H9 (cell line): Measurements from ENCODE around the gene SEMA6A. TPM values are rescaled to one million over a fixed set of nuclear protein-coding genes. Genes with fewer than 3 reads are reported as not detected.
"Not testable (repeated sequence)": the region's sequence is repeated elsewhere in the genome, so short reads cannot be mapped to it uniquely, and the experiment has no call there.

Source experiments
- DNase-seq: peaks from one replicate; pipeline ENCODE4 v3.0.0-alpha.2; 2017
- H2AFZ ChIP-seq: one replicate; pipeline ENCODE4 v1.6.1; 2013; ENCODE audit warnings: mild to moderate bottlenecking, low read length, control low read depth, moderate library complexity
- H2AK5ac ChIP-seq: 2 replicates; pipeline ENCODE4 v1.6.1; 2013; ENCODE audit warnings: low read length, control low read depth, mixed read lengths; ENCODE audit not compliant: insufficient read length
- H2BK120ac ChIP-seq: one replicate; pipeline ENCODE4 v1.6.1; 2013; ENCODE audit warnings: low read depth, mild to moderate bottlenecking, low read length, control low read depth, inconsistent platforms; ENCODE audit not compliant: poor library complexity, severe bottlenecking
- H2BK12ac ChIP-seq: 2 replicates; pipeline ENCODE4 v1.6.1; 2013; ENCODE audit warnings: low read length, control low read depth, mixed read lengths, low read depth; ENCODE audit not compliant: insufficient read length
- H2BK15ac ChIP-seq: 2 replicates; pipeline ENCODE4 v1.6.1; 2013; ENCODE audit warnings: low read depth, low read length, control low read depth
- H2BK20ac ChIP-seq: one replicate; pipeline ENCODE4 v1.6.1; 2013; ENCODE audit warnings: low read depth, mild to moderate bottlenecking, low read length, control low read depth, inconsistent platforms; ENCODE audit not compliant: poor library complexity, severe bottlenecking
- H2BK5ac ChIP-seq: 2 replicates; pipeline ENCODE4 v1.6.1; 2013; ENCODE audit warnings: low read length, control low read depth, mixed read lengths; ENCODE audit not compliant: insufficient read length
- H3K14ac ChIP-seq: 2 replicates; pipeline ENCODE4 v1.6.1; 2013; ENCODE audit warnings: low read length, control low read depth; ENCODE audit not compliant: insufficient read depth
- H3K18ac ChIP-seq: 2 replicates; pipeline ENCODE4 v1.6.1; 2013; ENCODE audit warnings: low read depth, mild to moderate bottlenecking, mixed read lengths, low read length, control low read depth; ENCODE audit not compliant: insufficient read length
- H3K23ac ChIP-seq: 2 replicates; pipeline ENCODE4 v1.6.1; 2013; ENCODE audit warnings: low read length, control low read depth, mixed read lengths, low read depth; ENCODE audit not compliant: insufficient read length
- H3K23me2 ChIP-seq: 2 replicates; pipeline ENCODE4 v1.6.1; 2013; ENCODE audit warnings: low read depth, mild to moderate bottlenecking, mixed read lengths, low read length, control low read depth; ENCODE audit not compliant: insufficient read length, poor library complexity, severe bottlenecking
- H3K27ac ChIP-seq: 2 replicates; pipeline ENCODE4 v1.5.1; 2013; ENCODE audit warnings: low read length, control low read depth, mixed read lengths, low read depth; ENCODE audit not compliant: insufficient read length
- H3K27me3 ChIP-seq: 2 replicates; pipeline ENCODE4 v1.6.1; 2013; ENCODE audit warnings: low read length, control low read depth, inconsistent platforms; ENCODE audit not compliant: insufficient read depth
- H3K4ac ChIP-seq: 2 replicates; pipeline ENCODE4 v1.6.1; 2013; ENCODE audit warnings: low read depth, mild to moderate bottlenecking, control low read depth, inconsistent platforms, low read length, moderate library complexity
- H3K4me1 ChIP-seq: 2 replicates; pipeline ENCODE4 v1.6.1; 2013; ENCODE audit warnings: low read length, control low read depth, inconsistent platforms; ENCODE audit not compliant: insufficient read depth
- H3K4me2 ChIP-seq: 2 replicates; pipeline ENCODE4 v1.6.1; 2013; ENCODE audit warnings: low read length, control low read depth, mixed read lengths; ENCODE audit not compliant: insufficient read length, insufficient read depth
- H3K56ac ChIP-seq: 2 replicates; pipeline ENCODE4 v1.6.1; 2013; ENCODE audit warnings: low read depth, mild to moderate bottlenecking, mixed read lengths, low read length, control low read depth; ENCODE audit not compliant: insufficient read length
- H3K79me1 ChIP-seq: 2 replicates; pipeline ENCODE4 v1.6.1; 2013; ENCODE audit warnings: low read depth, mild to moderate bottlenecking, moderate library complexity, low read length, control low read depth, inconsistent platforms; ENCODE audit not compliant: insufficient read depth, poor library complexity, severe bottlenecking
- H3K79me2 ChIP-seq: 2 replicates; pipeline ENCODE4 v1.6.1; 2013; ENCODE audit warnings: low read length, control low read depth, inconsistent platforms; ENCODE audit not compliant: insufficient read depth
- H3K9ac ChIP-seq: 2 replicates; pipeline ENCODE4 v1.6.1; 2013; ENCODE audit warnings: low read length, control low read depth, mixed read lengths; ENCODE audit not compliant: insufficient read length; ENCODE audit errors: extremely low read depth
- H3K9me3 ChIP-seq: one replicate; pipeline ENCODE4 v1.6.1; 2013; ENCODE audit warnings: low read depth, low read length, inconsistent platforms; ENCODE audit not compliant: control insufficient read depth
- H3T11ph ChIP-seq: one replicate; pipeline ENCODE4 v1.6.1; 2013; ENCODE audit warnings: mild to moderate bottlenecking, low read length, control low read depth, inconsistent platforms
- H4K20me1 ChIP-seq: one replicate; pipeline ENCODE4 v1.6.1; 2013; ENCODE audit not compliant: control insufficient read depth, insufficient read length, insufficient read depth
- H4K5ac ChIP-seq: 2 replicates; pipeline ENCODE4 v1.6.1; 2013; ENCODE audit warnings: low read depth, mild to moderate bottlenecking, mixed read lengths, low read length, control low read depth; ENCODE audit not compliant: insufficient read length
- H4K8ac ChIP-seq: replicated peaks from 2 replicates; pipeline ENCODE4 v1.6.1; 2013; ENCODE audit warnings: low read length, control low read depth, mixed read lengths, low read depth; ENCODE audit not compliant: insufficient read length
- H4K91ac ChIP-seq: 2 replicates; pipeline ENCODE4 v1.6.1; 2013; ENCODE audit warnings: low read depth, mild to moderate bottlenecking, moderate library complexity, mixed read lengths, low read length, control low read depth; ENCODE audit not compliant: insufficient read length
- H3K27ac Mint-ChIP-seq, 3 experiments: 2 replicates in 2 of 3; 3 replicates in 1 of 3; pipeline ENCODE4 v1.8.0; 2020 to 2021; ENCODE audit warnings: mixed read lengths in 3 of 3, mild to moderate bottlenecking in 1 of 3, moderate library complexity in 1 of 3
- H3K27me3 Mint-ChIP-seq: 2 replicates; pipeline ENCODE4 v1.8.0; 2021; ENCODE audit warnings: low read depth, mild to moderate bottlenecking, moderate library complexity, mixed read lengths
- H3K36me3 Mint-ChIP-seq, 3 experiments: 2 replicates in 2 of 3; 3 replicates in 1 of 3; pipeline ENCODE4 v1.8.0; 2020 to 2021; ENCODE audit warnings: low read depth in 3 of 3, mixed read lengths in 3 of 3; ENCODE audit not compliant: insufficient read depth in 1 of 3
- H3K4me1 Mint-ChIP-seq, 2 experiments: 2 replicates each; pipeline ENCODE4 v1.8.0; 2020; ENCODE audit warnings: mixed read lengths in 2 of 2
- H3K4me3 Mint-ChIP-seq, 2 experiments: 2 replicates in 1 of 2; 3 replicates in 1 of 2; pipeline ENCODE4 v1.8.0; 2020 to 2021; ENCODE audit warnings: mild to moderate bottlenecking in 2 of 2, mixed read lengths in 2 of 2, moderate library complexity in 1 of 2
- H3K9me3 Mint-ChIP-seq, 2 experiments: 2 replicates in 1 of 2; 3 replicates in 1 of 2; pipeline ENCODE4 v1.8.0; 2020; ENCODE audit warnings: mild to moderate bottlenecking in 2 of 2, mixed read lengths in 2 of 2, moderate library complexity in 1 of 2
- CTCF ChIP-seq: fragments of 200-600 bp; sonication (generic); conservative IDR thresholded peaks from 3 replicates; pipeline ENCODE4 v1.8.0; 2021; ENCODE audit warnings: antibody characterized with exemption, mild to moderate bottlenecking
- WGBS: extraction: QIAGEN DNeasy Blood & Tissue Kit; methylation state at CpG from one replicate; pipeline ENCODE4 v1.1.7; 2013; ENCODE audit warnings: missing lambda C conversion rate, low lambda C conversion rate, mixed read lengths; ENCODE audit not compliant: insufficient read length; ENCODE audit errors: extremely low coverage; 5-methylcytosine and 5-hydroxymethylcytosine counted together
- total RNA-seq: library from RNA; stranded (reverse); gene quantifications from 2 replicates; pipeline ENCODE4 v1.2.1, GENCODE V29; 2021

Gene SEMA6A
- total RNA-seq, 1 experiment from 2014 or later = 354 TPM

GRCh38 chr5:116524051-116524904 lies 50.3 kb downstream of the SEMA6A start:
- Histone ChIP-seq H3K4me2 (no peak overlapping the region), H3K14ac (no peak overlapping the region), H4K5ac (no peak overlapping the region), H3K9me3 (no peaks in the 10 kb centered on the region), H3K9ac (no peak overlapping the region), H3K23ac (no peak overlapping the region), H3K56ac (no peak overlapping the region), H3K18ac (no peak overlapping the region), H2BK120ac (no peak overlapping the region), H2BK12ac (no peak overlapping the region), H4K91ac (no peak overlapping the region), H4K8ac (no peak overlapping the region), H2BK20ac (no peak overlapping the region), H3K4me1 (peaks cover 12% of the 10 kb centered on the region), H4K20me1 (no peaks in the 10 kb centered on the region), H3K4ac (no peak overlapping the region), H2AFZ (no peak overlapping the region), H2BK15ac (no peak overlapping the region), H3K79me2 (peaks cover 92% of the 10 kb centered on the region), H2AK5ac (no peak overlapping the region), H3K79me1 (no peaks in the 10 kb centered on the region), H3K23me2 (no peaks in the 10 kb centered on the region), H3K27ac (no peak overlapping the region), H3T11ph (no peak overlapping the region), H2BK5ac (no peak overlapping the region), H3K27me3 (no peaks in the 10 kb centered on the region)
- no peak for TF ChIP-seq CTCF
- Mint-ChIP-seq H3K36me3 (peaks cover 3 to 8% (median 4%) of the 10 kb centered on the region in 3 experiments; a peak in 4 of 7 replicates), H3K9me3 (no peaks in the 10 kb centered on the region), H3K4me3 (no peak overlapping the region), H3K27me3 (no peaks in the 10 kb centered on the region), H3K27ac (peak overlapping the region in 1 of 3 experiments; percentile 30; a peak in 2 of 7 replicates), H3K4me1 (peaks cover 76 to 86% of the 10 kb centered on the region in 2 experiments)
- no peak for DNase-seq
- WGBS = no CpG with 5 or more reads among the region's 3 CpGs

- H3K4me3 Mint-ChIP-seq, H3K9me3 Mint-ChIP-seq, H3K56ac ChIP-seq, H3K36me3 Mint-ChIP-seq, H3K4ac ChIP-seq, H2BK20ac ChIP-seq, H3K79me1 ChIP-seq, H3K14ac ChIP-seq, H3K27me3 ChIP-seq, H2BK12ac ChIP-seq, H2BK5ac ChIP-seq, H3K9me3 ChIP-seq, H4K91ac ChIP-seq, H4K8ac ChIP-seq, H3K27me3 Mint-ChIP-seq, H3K27ac ChIP-seq, H3T11ph ChIP-seq, DNase-seq, H3K18ac ChIP-seq, H2BK15ac ChIP-seq, H2AFZ ChIP-seq, H3K23me2 ChIP-seq, H4K5ac ChIP-seq, H4K20me1 ChIP-seq, H3K23ac ChIP-seq, H2BK120ac ChIP-seq, H2AK5ac ChIP-seq, H3K9ac ChIP-seq, H3K4me2 ChIP-seq: not testable (repeated sequence)
- Histone ChIP-seq H3K79me2 (peaks cover 92% of the 10 kb centered on the region), H3K4me1 (peaks cover 16% of the 10 kb centered on the region)
- Mint-ChIP-seq H3K27ac (peak overlapping the region in 2 of 3 experiments; percentile 23 to 46; a peak in 2 of 7 replicates), H3K4me1 (peaks cover 75 to 86% of the 10 kb centered on the region in 2 experiments)
- no CpG with 5 or more reads among the region's 11 CpGs for WGBS
Observed at GRCh38 chr5:116523182-116523581, 51.4 kb downstream of the SEMA6A start.
